AG09319 (cell line): ENCODE data around the gene GBF1.

Experiments
- DNase-seq: peaks from one replicate; pipeline ENCODE4 v3.0.0-alpha.2; 2010; ENCODE audit warnings: low read depth; ENCODE audit errors: extremely low read depth
- TF ChIP-seq, protein P1 (sequence below): IDR thresholded peaks from 2 replicates; pipeline ENCODE4 v1.5.1; 2011; ENCODE audit warnings: low read depth, mild to moderate bottlenecking, inconsistent platforms, low read length, moderate library complexity

GBF1 gene

DNA sequence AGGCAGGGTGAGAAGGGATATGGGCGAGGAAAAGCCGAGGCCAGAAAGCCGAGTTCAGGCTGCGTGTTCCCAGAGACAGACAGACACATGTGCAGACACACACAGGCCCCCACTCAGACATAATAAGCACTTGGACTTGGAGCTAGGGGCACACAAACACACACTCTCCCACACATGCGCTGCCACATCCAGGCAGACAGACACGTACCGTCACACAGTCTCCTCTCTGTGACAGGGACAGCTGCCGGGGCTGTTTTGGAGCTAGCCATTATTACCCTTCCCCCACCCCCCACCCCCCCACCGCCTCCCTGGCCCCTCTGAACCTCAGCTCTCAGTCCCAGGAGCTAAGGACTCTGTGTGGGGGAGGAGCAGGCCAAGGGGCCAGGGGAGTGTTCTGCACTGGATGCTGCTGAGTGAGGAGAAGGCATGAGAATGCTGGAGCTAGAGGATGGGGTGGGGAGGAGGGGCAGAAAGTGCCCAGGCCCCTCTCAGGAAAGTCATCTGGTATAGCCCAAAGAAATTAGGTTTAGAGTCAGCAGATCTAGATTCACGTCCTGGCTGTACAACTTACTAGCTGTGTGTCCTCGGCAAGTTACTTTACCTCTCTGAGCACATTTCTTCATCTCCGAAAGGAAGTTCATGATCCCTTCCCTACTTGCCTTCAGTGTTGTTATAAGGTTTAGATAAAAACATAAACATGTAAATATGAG, 10.3 kb upstream of the GBF1 start:
- TF ChIP-seq, protein P1, sequence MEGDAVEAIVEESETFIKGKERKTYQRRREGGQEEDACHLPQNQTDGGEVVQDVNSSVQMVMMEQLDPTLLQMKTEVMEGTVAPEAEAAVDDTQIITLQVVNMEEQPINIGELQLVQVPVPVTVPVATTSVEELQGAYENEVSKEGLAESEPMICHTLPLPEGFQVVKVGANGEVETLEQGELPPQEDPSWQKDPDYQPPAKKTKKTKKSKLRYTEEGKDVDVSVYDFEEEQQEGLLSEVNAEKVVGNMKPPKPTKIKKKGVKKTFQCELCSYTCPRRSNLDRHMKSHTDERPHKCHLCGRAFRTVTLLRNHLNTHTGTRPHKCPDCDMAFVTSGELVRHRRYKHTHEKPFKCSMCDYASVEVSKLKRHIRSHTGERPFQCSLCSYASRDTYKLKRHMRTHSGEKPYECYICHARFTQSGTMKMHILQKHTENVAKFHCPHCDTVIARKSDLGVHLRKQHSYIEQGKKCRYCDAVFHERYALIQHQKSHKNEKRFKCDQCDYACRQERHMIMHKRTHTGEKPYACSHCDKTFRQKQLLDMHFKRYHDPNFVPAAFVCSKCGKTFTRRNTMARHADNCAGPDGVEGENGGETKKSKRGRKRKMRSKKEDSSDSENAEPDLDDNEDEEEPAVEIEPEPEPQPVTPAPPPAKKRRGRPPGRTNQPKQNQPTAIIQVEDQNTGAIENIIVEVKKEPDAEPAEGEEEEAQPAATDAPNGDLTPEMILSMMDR = no peak
- DNase-seq = no peak

DNA sequence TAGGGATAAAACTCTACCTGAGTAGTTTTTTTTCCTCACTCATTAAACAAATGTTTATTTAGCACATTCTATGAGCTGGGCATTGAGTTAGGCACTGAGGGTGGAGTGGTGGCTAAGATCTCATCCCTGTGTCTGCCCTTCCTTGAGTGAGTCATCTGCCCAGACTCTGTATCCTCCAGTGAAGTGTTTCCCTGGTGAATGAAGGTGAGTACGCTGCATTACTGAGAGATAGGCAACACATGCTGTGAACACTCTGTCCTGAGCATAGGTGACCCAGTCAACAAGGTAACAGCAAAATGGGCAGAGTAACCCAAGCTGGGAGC, 9.8 kb upstream of the GBF1 start:
- DNase-seq = no peak
- TF ChIP-seq, protein P1 = no peak

DNA sequence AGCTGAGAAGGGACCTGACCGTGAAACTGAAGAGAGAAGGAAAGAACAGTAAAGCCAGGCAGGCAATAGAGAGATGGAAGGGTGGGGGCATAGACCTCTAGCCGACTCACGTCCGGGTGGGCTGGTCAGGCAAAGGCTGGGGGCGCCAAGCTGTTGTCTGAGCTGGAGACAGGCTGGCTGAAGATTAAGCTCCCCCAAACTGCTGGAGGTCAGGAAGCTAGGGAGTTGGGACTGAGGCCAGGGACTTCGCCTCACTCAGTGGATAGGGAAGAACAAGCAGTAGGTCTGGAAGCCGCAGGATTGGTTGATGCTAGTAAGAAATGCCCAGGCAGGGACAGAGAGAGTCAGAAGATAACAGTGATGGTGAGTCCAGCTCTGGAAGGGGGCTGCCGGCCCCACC, 9.3 kb upstream of the GBF1 start:
- DNase-seq = no peak
- TF ChIP-seq, protein P1 = no peak

DNA sequence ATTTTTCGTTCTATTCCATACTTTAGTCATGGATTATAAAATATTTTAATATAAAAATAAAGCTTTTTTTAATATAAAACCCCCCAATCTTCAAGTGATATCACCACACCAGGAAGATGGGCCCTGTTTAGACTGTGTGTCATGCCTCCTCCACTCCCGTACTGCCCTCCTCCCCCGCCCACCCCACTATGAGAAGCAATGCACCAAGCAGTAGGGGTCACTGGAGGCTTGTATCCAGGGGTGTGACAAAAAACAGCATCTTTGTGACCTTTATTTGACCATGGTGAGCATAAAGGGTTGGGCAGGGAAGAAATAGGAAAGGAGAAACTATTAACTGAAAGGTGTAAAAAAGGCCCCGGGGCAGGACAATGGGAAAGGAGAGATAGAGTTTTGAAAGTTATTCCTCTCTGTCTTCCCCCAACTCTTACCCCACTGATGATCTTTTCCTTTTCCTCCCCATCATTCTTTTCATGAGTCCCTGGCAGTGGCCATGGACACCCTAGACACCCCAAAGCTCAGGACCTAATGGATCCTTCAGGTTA, 7.5 kb upstream of the GBF1 start:
- TF ChIP-seq, protein P1 = no peak
- no peak for DNase-seq

DNA sequence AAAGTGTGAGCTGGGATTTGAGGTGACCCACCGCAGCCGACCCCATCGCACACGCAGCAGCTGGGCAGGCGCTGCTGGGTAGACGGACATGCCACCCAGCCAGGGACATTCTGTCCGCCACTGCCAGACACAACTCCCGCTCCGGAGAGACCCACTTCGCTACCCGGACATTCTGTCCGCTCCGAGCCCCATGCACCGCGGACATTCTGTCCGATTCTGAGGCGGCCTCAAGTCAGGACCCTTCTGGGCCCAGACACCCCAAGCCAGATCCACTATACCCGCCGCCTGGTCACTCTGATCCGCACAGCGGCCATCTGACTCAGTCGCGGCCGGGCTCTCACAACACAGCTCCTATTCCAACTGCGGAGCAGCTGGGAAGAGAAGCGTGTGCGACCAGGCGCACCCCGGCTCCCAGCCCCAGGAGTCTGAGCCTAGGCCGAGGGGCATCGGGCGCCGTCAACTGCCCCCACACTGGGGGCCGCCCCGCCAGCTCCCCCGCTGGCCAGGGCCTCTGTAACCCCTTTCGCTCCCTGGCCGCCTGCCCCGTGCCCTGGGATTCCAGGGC, 4.8 kb upstream of the GBF1 start:
- no peak for DNase-seq
- TF ChIP-seq, protein P1 = no peak

DNA sequence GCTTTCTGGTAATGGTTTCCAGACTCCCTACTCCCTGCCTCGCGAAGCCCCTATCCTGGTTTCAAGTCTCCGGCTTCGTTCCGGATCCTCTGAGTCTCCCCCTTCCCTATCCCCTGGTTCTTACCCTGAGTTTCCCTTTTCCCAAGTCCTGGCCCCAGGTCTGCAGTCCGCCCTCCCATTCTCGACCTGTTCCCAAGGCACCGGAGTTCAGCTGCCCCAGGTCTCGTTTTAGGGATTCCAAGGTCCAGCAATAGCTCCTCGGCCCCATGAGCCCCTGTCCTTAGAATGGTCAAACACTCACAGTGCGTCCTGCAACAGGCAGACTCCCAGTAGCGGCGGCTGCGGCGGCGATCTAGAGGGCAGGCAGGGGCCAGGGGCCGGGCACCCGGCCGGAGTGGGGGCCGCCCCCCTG, 4.3 kb upstream of the GBF1 start:
- no peak for DNase-seq
- TF ChIP-seq, protein P1 = no peak

DNA sequence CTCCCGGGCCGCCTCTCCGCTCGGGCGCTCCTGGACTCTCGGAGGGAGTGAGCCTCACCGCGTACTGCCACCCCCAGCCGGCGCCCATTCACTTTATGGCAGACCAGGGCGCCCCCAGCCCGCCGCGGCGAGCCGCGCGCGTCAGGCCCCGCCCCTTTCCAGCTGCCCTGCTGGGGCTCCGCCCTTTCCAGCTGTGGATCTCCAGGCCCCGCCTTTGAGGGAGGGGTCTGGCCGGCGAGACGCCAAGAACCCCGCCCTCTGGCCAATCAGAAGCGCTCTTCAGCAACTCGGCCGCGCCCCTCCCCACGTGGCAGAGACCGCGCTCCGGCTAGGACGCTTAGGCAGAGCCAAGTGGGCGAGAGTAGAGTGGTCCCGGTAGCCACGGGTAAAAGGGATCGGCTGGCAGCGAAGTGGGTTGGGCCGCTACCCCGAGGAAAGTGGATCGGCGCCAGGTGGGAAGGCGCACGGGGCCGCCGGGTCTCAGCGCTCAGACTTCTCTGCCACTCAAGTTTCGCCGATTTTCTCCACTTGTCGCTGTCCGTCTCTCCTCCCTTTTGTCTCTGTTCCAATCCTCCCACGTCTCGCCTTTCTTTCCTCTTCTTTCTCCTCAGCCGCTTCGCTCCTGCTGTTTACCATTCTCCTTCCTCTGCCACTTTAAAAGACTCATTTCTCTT, 3.8 kb upstream of the GBF1 start, which contains the start of gene PITX3:
TSS of gene PITX3 (minus strand) at position 69 of the 674 bp plus-strand sequence. CDS start 9,432 bp downstream, outside the sequence.
- TF ChIP-seq, protein P1 = no peak
- peak; percentile 65 for DNase-seq
